Cardiac fibroblast (primary cell): ENCODE measurements around the gene TM7SF2.
"Not testable (repeated sequence)": the region's sequence is repeated elsewhere in the genome, so short reads cannot be mapped to it uniquely, and the experiment has no call there.

Source experiments
- DNase-seq, 2 donors: peaks; one replicate each; pipeline versions ENCODE4 v3.0.0 to v3.0.0-alpha.2; 2010; ENCODE audit warnings: low read depth in 2 of 2
- H3K4me3 ChIP-seq, 2 donors: replicated peaks in 1 of 2; 1 replicate in 1 of 2; 2 replicates in 1 of 2; pipeline ENCODE4 v1.5.1; 2011; ENCODE audit warnings: low read depth in 2 of 2, low read length in 2 of 2, mild to moderate bottlenecking in 2 of 2, moderate library complexity in 1 of 2
- CTCF ChIP-seq: IDR thresholded peaks from one replicate; pipeline ENCODE4 v1.5.1; 2011; ENCODE audit warnings: low read depth, mild to moderate bottlenecking, low read length, inconsistent platforms

Gene TM7SF2

DNA sequence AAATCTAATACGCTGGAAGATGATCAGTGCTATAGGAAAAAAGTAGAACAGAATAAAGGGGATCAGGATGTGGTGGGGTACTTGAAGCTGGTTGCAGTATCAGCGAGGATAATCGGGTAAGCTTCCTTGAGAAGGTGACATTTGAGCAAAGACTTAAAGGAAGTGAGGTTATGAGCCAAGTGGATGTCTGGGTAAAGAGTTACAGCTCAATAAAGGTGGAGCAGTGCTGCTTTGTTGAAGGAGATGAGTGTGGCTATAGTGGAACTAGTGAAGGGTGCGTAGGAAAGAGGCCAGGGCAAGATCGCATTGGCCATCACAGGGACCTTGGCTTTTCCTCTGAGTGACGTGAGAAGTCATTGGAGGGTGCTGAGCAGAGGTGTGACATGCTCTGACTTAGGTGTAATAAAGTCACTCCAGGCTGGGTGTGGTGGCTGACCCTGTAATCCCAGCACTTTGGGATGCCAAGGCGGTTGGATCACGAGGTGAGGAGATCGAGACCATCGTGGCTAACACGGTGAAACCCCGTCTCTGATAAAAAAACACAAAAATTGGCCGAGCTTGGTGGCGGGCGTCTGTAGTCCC lies 24.9 kb downstream of the TM7SF2 start:
- no peak for DNase-seq
- H3K4me3 ChIP-seq, result no peak overlapping the region
- TF ChIP-seq CTCF, result no peak

DNA sequence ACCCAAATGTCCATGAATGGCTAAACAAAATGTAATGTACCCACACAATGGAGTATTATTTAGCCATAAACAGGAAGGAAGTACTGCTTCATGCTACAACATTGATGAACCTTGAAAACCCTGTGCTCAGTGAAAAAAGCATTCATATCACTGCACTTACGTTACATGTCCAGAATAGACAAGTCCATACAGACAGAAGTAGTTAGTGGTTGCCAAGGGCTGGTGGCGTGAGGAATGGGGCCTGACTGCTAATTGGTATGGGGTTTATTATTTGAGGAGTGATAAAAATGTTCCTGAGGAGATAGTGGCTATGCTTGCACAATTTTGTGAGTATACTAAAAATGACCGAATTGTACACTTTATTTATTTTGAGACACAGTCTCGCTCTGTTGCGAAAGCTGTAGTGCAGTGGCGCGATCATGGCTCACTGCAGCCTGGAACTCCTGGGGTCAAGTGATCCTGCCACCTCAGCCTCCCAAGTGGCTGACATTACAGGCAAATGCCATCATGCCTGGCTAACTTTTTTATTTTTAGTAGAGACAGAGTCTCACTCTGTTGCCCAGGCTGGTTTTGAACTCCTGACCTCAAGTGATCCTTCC lies 30.3 kb downstream of the TM7SF2 start:
- DNase-seq, result no peak
- no peak for TF ChIP-seq CTCF
- H3K4me3 ChIP-seq, result no peak overlapping the region

DNA sequence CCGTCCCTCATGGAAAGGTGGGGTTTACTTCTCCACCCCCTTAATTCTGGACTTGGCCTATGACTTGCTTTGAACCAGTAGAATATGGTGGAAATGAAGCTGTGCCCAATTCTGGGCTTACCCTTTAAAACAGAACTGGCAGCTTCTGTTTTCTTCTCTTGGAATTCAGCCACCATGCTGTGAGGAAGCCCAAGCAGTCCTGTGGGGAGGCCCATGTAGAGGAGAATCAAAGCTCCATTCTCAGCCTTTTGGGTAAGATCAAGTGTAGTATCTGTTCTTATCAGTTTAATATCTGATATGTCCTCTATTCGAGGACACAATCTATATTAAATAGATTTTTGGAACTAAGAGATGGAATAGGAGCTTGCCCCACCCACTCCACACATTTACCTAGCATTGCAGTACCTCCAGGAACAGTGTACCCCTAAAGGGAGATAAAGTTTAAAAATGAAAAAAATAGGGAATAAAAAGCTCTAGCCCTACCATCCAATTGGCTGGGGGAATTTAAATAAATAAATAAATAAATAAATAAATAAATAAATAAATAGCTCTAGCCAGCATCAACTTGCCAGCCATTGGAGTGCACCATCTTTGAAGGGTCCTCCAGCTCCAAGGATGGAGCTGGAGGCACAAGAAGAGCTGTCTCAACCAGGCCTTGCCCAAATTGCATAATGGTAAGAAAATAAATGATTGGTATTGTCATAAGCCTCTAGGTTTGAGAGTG lies 35.8 kb downstream of the TM7SF2 start:
- no peak overlapping the region for H3K4me3 ChIP-seq

GRCh38 chr11:65148657-65149056 lies 37.0 kb downstream of the TM7SF2 start:
- H3K4me3 ChIP-seq, result no peak overlapping the region
- DNase-seq, result no peak
- TF ChIP-seq CTCF, result no peak

More for the DNA sequence above, 35.8 kb downstream of the TM7SF2 start:
- no peak for TF ChIP-seq CTCF
- DNase-seq, result no peak

- not testable (repeated sequence) for H3K4me3 ChIP-seq, DNase-seq
Measured at GRCh38 chr11:65150131-65150508, 38.4 kb downstream of the TM7SF2 start.

DNA sequence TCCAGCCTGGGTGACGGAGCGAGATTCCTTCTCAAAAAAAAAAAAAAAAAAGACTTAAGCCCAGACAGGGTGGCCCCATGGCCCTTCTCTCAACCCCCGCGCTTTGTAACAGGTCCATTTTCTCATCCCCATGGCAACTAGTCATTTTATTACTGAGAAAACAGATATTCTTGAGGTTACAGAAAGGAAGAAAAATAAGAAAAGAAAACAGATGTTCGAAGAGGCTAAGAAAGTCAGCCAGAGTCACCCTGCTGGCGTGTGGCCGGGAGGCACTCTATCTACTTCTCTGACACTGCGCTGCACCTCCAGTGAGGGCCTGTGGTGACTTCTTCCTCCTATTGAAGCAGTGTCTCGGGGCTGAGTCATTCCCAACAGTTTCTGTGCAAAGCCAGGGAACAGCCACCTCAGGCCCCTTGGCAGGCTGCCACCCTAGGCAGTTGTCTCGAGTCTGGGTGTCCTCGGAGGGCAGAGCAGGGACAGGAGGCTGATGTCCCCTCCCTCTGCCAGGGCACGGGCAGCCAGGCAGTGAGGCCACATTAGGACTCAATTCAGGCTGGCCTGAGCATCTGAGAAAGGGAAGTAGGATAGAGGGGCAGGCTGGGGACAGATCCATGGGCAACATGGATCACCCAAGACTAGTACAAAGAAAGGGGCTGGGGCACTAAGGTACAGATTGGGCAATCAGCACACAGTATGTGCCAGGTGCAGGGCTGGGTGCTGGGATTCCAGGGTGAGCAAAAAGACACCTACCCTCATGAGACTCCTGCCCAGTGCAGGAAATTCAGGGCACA lies 39.0 kb downstream of the TM7SF2 start:
- peak; percentile 62 to 88 for DNase-seq
- TF ChIP-seq CTCF, result no peak
- H3K4me3 ChIP-seq, result no peak overlapping the region
